Fibroblast of lung (primary cell): ENCODE data around the gene TEC.

ENCODE experiments used
- EZH2 ChIP-seq: IDR thresholded peaks from 2 replicates; pipeline ENCODE4 v1.5.1; 2012; ENCODE audit warnings: low read length, control low read depth, mild to moderate bottlenecking; ENCODE audit errors: missing control alignments
- TF ChIP-seq, protein P1 (sequence below), 2 donors: IDR thresholded peaks in 1 of 2; conservative IDR thresholded peaks in 1 of 2; 1 replicate in 1 of 2; 2 replicates in 1 of 2; pipeline ENCODE4 v1.5.1; 2011 to 2012; ENCODE audit warnings: low read length in 2 of 2, control low read depth in 1 of 2, inconsistent platforms in 1 of 2, low read depth in 1 of 2, mild to moderate bottlenecking in 1 of 2

DNA sequence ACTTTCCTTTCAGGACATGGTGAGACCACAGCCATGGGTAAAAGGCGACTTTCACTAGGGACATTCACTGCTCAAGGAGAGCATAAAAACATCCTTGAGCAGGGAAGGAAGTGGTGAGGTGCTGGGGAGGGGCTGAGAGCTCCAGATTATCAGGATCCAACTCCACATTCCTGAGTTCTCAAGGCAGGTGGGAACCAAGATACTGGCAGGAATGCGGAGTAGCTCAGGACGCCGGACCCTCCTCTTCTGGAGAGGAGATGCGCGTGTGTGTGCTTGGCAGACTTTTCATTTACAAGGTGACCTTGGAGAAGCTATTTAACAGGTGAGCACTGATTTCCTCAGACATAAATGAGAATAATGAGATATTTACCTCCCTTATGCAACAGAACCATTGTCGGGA lies 94.3 kb downstream of the TEC start:
- TF ChIP-seq EZH2 = no peak
- TF ChIP-seq, protein P1, sequence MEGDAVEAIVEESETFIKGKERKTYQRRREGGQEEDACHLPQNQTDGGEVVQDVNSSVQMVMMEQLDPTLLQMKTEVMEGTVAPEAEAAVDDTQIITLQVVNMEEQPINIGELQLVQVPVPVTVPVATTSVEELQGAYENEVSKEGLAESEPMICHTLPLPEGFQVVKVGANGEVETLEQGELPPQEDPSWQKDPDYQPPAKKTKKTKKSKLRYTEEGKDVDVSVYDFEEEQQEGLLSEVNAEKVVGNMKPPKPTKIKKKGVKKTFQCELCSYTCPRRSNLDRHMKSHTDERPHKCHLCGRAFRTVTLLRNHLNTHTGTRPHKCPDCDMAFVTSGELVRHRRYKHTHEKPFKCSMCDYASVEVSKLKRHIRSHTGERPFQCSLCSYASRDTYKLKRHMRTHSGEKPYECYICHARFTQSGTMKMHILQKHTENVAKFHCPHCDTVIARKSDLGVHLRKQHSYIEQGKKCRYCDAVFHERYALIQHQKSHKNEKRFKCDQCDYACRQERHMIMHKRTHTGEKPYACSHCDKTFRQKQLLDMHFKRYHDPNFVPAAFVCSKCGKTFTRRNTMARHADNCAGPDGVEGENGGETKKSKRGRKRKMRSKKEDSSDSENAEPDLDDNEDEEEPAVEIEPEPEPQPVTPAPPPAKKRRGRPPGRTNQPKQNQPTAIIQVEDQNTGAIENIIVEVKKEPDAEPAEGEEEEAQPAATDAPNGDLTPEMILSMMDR (conservative IDR thresholded peaks at IDR 0.05 in 1 of 2, IDR thresholded peaks at IDR 0.05 in 1 of 2; ENCODE audit: low read depth in 1 of 2, low read length in 2 of 2) = no peak
